ENCODE results near the gene MAIP1. TPM values are rescaled to one million over a fixed set of nuclear protein-coding genes. Genes with fewer than 3 reads are reported as not detected.

Gene MAIP1
- total and polyA plus RNA-seq, 2 of the 4 experiments (the other 2 are of a cell fraction): 14.2 to 16.8 TPM

- Histone ChIP-seq H4K91ac (ENCODE audit: insufficient read depth, low read depth, low read length) (no peak overlapping the region), H3K4ac (ENCODE audit: low read depth, low read length) (no peak overlapping the region), H3K14ac (replicated peaks; ENCODE audit: low read depth, low read length) (no peak overlapping the region), H3K4me2 (ENCODE audit: low read depth, low read length) (no peak overlapping the region), H3K23ac (ENCODE audit: low read depth, low read length) (no peak overlapping the region), H3K4me1 (ENCODE audit: control insufficient read depth, insufficient read depth, low read length) (0 out of 2 replicates have a peak, but pooled peaks cover 4% of the 10 kb centered on the region), H3K36me3 (ENCODE audit: control insufficient read depth, insufficient read depth, low read length) (peaks cover 6% of the 10 kb centered on the region), H3K18ac (ENCODE audit: low read depth, low read length) (no peak overlapping the region), H3K4me3 (ENCODE audit: insufficient read depth, low read depth, low read length) (no peak overlapping the region), H2BK20ac (ENCODE audit: low read depth, low read length) (no peak overlapping the region), H3K9me1 (ENCODE audit: insufficient read depth, low read length) (peaks cover 9% of the 10 kb centered on the region; the same call in 1 of the 2 replicates), H2BK5ac (ENCODE audit: low read depth, low read length, poor library complexity, severe bottlenecking) (no peak overlapping the region), H4K5ac (ENCODE audit: low read depth, low read length) (no peak overlapping the region), H3K9me3 (ENCODE audit: control insufficient read depth, insufficient read depth, low read length) (no peaks in the 10 kb centered on the region), H3K9ac (ENCODE audit: low read depth, low read length) (no peak overlapping the region), H4K8ac (ENCODE audit: low read depth in 2 of 2, low read length in 2 of 2) (no peak overlapping the region), H2AK9ac (replicated peaks; ENCODE audit: low read depth, low read length, poor library complexity) (no peak overlapping the region), H3K56ac (ENCODE audit: extremely low read depth, insufficient read depth, low read length) (no peak overlapping the region), H2AK5ac (ENCODE audit: low read depth, low read length) (no peak overlapping the region), H3K79me1 (ENCODE audit: low read depth in 1 of 2, low read length in 2 of 2) (peaks cover 7 to 32% of the 10 kb centered on the region in 2 experiments; a peak in 3 of 4 replicates), H2BK120ac (ENCODE audit: low read depth, low read length) (no peak overlapping the region), H2AFZ (replicated peaks; ENCODE audit: low read length, poor library complexity) (no peak overlapping the region), H2BK15ac (ENCODE audit: low read depth, low read length) (no peak overlapping the region), H3K27me3 (ENCODE audit: control insufficient read depth, insufficient read depth, low read length) (no peaks in the 10 kb centered on the region), H4K20me1 (ENCODE audit: insufficient read depth, low read length) (peaks cover 3% of the 10 kb centered on the region; the same call in 1 of the 2 replicates), H3K27ac (ENCODE audit: insufficient read depth, low read length) (no peak overlapping the region)
- in situ Hi-C loops (cut with MboI; ENCODE audit: low sequenced_read_pairs): no loop called here
- no peak for TF ChIP-seq NFE2L2 (IDR thresholded peaks at IDR 0.05; ENCODE audit: low read depth, low read length)
- TF ChIP-seq MXI1 (IDR thresholded peaks at IDR 0.05; ENCODE audit: borderline replicate concordance, low read depth, low read length): no peak
- no peak for TF ChIP-seq RCOR1 (IDR thresholded peaks at IDR 0.05; ENCODE audit: insufficient replicate concordance, low read length)
- no peak for TF ChIP-seq SMC3 (IDR thresholded peaks at IDR 0.05; ENCODE audit: low read depth, low read length)
- TF ChIP-seq FOS (IDR thresholded peaks at IDR 0.05; ENCODE audit: low read depth, low read length): no peak
- intact Hi-C loops (cut with micrococcal nuclease): no loop called here
- DNase-seq (no peak), ATAC-seq (ENCODE audit: low read depth) (no peak)
- ChIA-PET POLR2A (ENCODE audit: unreplicated experiment) (no interaction called here), CTCF (interaction anchor here (0.7 kb wide), 1 partner anchor 40 kb away, joined by 3 read pairs; no protein-coding TSS in a partner anchor)
- no TSS peak for BruUV-seq (replicated peaks)
- dilution Hi-C loops (cut with HindIII; ENCODE audit: low sequenced_read_pairs, unreplicated experiment): no loop called here
- WGBS, 2 experiments (ENCODE audit: extremely low coverage in 2 of 2, insufficient read length in 1 of 2): no CpG with 5 or more reads among the region's 1 CpG
Observed at GRCh38 chr2:199926806-199927205, 28.6 kb upstream of the MAIP1 start.
